COLO668 (cell line): ENCODE results near the gene MSX2.

Experiments
- DNase-seq: peaks from one replicate; lab custom pipeline; 2025; ENCODE audit not compliant: unreplicated experiment; lab: John Stamatoyannopoulos, UW

Gene MSX2

GRCh38 chr5:174765540-174765939, 41.2 kb downstream of the MSX2 start:
- no peak for DNase-seq

DNA sequence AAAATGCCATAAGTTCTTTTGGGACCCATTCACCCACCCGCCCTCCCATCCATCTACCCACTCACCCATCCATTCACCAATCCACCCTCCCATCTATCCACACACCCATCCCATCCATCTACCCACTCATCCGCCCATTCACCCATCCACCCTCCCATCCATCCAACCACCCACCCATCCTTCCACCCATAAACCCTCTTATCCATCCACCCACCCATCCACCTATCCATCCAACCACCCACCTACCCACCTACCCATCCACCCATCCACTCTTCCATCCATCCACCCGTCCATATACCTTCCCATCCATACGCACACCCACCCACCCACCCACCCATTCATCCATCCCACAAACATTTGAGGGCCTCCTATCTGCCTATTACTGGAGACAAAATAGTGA, 43.3 kb downstream of the MSX2 start:
- no peak for DNase-seq

DNA sequence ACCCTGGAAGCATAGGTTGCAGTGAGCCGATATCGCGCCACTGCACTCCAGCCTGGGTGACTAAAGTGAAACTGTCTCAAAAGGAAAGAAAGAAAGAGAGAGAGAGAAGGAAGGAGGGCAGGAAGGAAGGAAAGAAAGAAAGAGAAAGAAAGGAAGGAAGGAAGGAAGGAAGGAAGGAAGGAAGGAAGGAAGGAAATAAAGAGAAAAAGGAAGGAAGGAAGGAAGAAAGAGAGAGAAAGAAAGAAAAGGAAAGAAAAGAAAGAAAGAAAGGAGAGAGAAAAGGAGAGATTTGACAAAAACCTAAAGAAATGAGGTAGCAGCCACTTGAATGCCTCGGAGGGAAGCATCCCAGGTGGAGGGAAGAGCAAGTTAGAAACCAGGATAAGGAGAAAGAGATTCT, 44.6 kb downstream of the MSX2 start:
- no peak for DNase-seq

- no peak for DNase-seq
These were observed 49.0 kb downstream of the MSX2 start for GRCh38 chr5:174773371-174773770.

DNA sequence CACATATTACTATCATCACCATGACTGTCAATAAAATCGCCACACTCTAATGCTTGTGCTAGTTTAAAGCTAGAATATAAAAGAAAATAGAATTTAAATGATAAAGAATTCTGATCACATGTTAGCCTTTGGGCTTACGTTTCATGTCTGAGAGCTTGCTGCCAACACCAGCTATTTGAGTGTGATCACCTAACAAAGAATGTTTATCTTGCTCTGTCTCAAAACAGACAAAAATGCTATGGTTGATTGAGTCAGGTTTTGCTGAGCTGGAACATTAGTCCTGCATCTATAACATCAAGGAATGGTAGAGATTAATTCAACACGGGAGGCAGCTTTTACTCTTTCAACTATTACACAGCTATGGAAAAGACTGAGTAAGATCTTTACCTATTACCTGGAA, 50.7 kb downstream of the MSX2 start:
- no peak for DNase-seq

GRCh38 chr5:174777111-174777510, 52.7 kb downstream of the MSX2 start:
- DNase-seq = no peak

DNA sequence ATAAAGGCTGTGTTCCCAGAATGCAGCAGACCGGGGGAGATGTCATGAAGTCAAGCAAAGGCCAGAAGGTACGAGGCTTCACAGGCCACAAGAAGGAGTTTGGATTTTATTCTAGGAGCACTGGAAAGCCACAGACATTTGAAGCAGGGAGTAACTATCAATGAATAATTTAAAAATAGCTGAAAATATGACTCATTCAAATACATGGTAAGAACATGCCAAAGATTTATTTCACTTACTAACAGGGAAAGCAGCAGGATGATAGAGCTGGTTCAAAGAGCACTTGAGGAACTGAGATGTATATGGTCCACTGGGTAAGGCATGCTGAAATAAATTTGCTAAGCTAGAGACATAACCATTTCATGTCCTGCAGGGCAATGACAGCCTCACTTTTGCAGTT, 53.2 kb downstream of the MSX2 start:
- DNase-seq = no peak
